DMS153 treated with DMSO at 0.1 percent for 48 hours (cell line): ENCODE data around the gene JARID2.

Experiments used
- DNase-seq: peaks from one replicate; lab custom pipeline; 2025; ENCODE audit not compliant: unreplicated experiment; lab: John Stamatoyannopoulos, UW

The JARID2 gene

DNA sequence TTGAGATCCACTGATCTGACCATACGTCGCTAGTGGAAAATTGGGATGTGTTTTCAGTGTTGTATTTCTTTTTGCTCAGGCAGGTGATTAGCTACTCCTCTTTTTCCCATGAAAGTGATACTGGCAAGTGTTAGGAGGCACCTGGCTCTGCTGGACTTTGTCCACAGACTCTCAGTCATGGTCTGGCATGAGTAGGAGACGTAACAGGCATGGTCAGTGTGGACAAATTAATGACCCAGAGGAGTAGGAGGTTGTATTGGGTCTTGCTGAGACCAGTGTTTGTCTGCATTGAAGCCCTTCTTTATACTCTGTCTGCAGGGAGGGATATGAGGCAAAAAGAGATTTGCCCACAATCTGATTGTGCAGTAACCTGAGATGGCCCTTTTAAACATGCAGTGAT lies 238.3 kb downstream of the JARID2 start:
- no peak for DNase-seq

DNA sequence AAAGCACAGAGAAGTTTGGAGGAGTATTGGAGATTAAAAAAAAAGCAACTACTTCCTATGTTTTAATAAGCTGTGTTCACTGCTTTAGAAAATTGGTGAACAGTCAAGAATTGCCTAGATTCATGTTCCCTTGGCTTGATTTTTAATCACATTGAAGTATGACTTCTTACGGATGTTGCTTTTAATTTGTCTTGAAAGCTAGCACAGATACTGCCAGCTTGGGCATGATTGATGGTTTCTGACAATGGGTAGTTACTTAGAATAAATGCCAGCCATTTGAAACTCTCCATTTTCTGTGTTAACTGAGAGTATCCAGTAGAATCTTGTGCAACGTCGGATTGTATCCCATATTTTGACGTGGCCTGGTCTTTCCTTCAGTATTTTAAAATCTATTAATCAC lies 239.0 kb downstream of the JARID2 start:
- no peak for DNase-seq

- no peak for DNase-seq
These were observed 240.1 kb downstream of the JARID2 start for GRCh38 chr6:15485936-15486335.

- DNase-seq: no peak
These were observed 241.4 kb downstream of the JARID2 start for GRCh38 chr6:15487262-15487661.

DNA sequence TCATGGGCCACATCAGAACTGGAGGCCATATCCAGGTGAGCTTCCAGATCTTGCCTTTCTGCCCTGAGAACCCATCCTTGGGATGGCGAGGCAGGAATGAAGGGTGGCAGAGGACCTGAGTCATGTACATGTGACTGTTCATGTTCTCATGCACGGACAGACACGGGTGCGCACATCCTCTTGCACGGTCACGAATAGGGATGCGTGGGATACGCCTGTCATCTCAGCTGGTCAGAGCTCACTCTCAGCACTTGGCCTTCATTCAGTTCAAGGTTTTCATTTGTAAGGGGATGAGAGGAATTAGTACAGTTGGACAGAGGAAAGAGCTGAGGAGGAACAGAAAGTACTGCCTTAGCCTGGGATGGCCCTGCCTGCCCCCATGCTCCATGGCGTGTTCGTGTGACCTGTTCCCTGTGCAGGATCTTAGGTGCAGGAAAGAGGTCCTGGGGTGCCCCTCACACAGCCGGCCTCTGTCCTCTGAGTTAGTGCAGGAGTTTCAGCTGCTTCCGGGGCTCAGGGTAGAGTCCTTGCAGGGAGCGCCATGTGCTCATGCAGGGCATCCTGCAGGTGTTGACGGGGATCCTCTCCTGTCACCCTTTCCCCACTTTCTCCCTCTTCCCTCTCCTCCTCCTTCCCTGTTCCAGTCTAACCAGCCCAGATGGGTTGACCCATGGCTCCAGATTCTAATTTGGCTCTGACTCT lies 243.5 kb downstream of the JARID2 start:
- DNase-seq: no peak

GRCh38 chr6:15490242-15491100 lies 244.6 kb downstream of the JARID2 start:
- no peak for DNase-seq

DNA sequence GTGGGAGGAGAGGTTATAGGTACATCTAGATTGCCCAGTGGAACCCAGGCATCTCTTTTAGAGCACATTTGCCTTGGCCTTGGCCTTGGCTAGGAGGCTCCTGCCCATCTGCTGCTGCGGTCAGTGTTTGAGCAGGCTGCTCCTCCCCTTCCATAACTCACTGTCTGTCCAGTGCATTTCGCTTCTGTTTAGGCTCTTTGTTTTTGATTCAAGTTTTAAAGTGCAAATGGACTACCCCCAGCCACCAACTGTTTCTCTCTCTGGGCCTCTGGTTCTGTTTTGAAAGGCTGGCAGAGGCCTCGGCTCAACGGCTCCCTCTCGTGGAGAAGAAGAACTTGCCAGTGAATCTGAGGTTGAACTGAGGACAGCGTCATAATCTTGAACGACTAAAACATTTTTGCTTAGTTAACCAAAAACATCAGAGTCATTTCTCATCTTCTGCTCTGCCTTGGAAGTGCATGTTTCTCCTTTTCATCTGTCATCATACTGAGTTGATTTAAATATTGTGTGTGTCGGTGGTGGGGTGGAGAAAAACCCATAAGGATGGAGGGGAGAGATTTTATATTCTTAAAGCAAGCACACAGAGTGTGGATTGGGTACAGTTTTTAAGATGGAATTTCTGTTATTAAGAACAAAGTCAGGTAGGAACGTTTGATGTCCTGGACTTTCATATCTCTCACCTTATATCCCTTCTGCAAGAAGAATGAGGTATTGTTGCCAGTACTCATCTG lies 245.6 kb downstream of the JARID2 start:
- DNase-seq: peak; percentile 25

DNA sequence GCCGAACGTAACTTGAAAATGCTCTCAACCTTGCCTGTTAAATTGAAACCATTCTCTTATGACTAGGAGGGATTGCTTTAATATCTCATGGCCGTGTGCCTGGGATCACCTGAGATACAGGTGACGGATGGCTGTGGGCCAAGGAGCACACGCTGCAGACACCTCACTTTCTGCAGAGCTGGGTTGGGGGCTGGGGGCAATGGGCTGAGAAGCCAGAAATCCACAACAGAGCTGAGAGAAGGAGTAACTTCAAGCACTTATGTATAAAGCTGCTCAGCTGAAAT lies 246.1 kb downstream of the JARID2 start:
- no peak for DNase-seq

DNA sequence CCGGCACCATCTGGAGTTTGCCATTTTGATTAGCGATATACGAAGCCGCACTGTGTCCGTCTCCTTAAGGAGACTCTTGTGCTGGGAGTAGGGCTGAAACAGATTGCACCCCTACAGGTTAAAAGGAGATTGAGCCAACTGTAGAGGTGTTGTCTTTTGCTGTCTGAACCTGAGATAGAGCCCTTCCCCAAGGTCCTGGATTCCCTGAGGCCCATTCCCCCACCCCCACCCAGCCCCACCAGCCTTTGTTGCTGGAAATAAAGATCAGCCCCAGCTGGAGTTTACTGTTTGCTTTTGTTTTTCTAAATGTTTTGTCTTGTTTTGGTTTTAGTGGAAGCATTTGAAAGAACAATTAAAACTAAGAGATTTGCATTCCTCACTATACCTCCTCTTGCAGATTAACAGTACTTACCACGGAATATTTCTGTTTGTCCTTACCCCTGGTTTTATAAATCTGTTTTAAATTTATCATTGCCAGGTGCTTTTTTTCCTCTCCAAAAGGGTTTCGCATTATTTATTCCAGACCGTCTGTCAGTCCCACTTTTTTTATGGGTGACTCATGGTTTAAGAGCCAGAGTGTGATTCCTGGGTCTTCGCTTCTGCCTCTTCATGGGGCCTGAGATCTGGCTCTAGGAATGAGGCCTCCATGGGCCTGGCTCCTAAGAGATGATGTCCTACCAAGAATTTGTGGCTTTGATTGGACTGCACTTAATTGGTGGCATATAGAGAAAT lies 247.7 kb downstream of the JARID2 start:
- no peak for DNase-seq

GRCh38 chr6:15495375-15495901 lies 249.6 kb downstream of the JARID2 start:
- no peak for DNase-seq

DNA sequence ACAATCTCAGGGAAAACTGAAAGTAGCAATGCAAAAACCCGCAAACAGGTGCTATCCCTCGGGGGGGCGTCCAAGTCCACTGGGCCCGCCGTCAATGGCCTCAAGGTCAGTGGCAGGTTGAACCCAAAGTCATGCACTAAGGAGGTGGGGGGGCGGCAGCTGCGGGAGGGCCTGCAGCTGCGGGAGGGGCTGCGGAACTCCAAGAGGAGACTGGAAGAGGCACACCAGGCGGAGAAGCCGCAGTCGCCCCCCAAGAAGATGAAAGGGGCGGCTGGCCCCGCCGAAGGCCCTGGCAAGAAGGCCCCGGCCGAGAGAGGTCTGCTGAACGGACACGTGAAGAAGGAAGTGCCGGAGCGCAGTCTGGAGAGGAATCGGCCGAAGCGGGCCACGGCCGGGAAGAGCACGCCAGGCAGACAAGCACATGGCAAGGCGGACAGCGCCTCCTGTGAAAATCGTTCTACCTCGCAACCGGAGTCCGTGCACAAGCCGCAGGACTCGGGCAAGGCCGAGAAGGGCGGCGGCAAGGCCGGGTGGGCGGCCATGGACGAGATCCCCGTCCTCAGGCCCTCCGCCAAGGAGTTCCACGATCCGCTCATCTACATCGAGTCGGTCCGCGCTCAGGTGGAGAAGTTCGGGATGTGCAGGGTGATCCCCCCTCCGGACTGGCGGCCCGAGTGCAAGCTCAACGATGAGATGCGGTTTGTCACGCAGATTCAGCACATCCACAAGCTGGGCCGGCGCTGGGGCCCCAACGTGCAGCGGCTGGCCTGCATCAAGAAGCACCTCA lies 250.7 kb downstream of the JARID2 start:
- DNase-seq: no peak

- DNase-seq: no peak
These were observed 252.8 kb downstream of the JARID2 start for GRCh38 chr6:15498640-15499039.

DNA sequence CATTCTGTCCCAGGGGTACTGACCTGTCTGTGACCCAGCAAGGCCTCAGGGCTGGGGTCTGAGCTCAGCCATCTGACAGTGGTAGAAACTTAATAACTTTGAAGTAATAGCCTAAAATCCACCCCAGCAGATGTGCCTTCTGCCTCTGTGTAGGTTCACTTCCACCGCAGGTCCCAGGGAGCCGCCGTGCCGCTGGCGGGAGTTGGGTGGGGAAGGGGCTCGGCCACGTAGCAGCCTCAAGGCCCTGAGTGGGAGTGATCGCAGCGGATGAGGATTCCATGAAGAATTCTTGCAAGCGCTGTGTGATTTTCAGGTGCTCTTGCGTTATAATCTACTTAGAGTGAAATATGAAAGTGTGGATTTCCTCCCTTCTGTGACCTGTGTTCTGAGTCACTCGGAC lies 253.3 kb downstream of the JARID2 start:
- DNase-seq: no peak

- DNase-seq: no peak
These were observed 253.7 kb downstream of the JARID2 start for GRCh38 chr6:15499591-15499990.

- DNase-seq: no peak
These were observed 254.3 kb downstream of the JARID2 start for GRCh38 chr6:15500078-15500740.

GRCh38 chr6:15500901-15501825 lies 255.3 kb downstream of the JARID2 start:
- DNase-seq: no peak

DNA sequence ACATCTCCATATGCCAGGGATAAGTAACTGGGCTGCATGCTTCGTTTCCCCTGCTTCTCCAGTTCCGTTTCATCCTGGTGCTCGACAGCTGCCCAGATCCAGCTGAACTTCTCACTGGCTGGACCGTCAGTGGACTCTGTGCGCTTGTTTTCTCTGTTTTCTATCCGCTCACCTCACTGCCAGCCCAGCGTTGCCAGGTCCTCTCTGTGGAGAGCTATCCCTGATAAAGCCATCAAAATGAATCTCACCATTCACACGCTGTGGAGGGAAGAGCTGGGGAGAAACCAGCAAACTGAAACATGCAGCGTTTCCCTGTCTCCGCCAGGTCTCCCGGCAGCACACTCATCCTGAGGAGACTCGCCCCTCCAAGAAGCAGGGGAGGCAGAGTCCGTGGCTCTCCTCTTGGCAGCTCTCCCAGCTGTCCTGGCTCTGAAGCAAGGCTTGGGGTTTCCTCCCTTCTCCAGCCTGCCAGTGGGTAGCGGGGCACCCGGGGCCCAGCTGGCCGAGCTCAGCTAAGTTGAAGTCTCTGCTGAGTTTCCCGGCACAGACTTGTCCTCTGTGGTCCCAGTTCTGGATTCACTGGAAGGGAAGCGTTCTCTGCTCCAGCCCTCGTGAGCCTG lies 256.1 kb downstream of the JARID2 start:
- no peak for DNase-seq
